Naive thymus-derived CD4-positive, alpha-beta T cell (primary cell): ENCODE data around the gene EYA2. TPM values are rescaled to one million over a fixed set of nuclear protein-coding genes. Genes with fewer than 3 reads are reported as not detected.

ENCODE experiments used
- ATAC-seq: fragments of 150-1000 bp; cut with Tn5 transposase; 2 replicates; pipeline ENCODE4 v1.10.0; 2021; ENCODE audit warnings: mild to moderate bottlenecking, moderate library complexity
- CTCF ChIA-PET: fragments of 350-600 bp; sonication (Branson Sonifier 250); formaldehyde crosslinking; loops from one replicate; lab custom pipeline; 2021; ENCODE audit warnings: antibody characterized with exemption; lab: Charles Lee
- POLR2A ChIA-PET: fragments of 350-600 bp; sonication (Branson Sonifier 250); formaldehyde crosslinking; loops from one replicate; lab custom pipeline; 2021; ENCODE audit warnings: antibody characterized with exemption, inconsistent platforms; lab: Charles Lee
- DNase-seq, 9 donors: peaks; one replicate each; pipeline versions ENCODE4 v3.0.0 to v3.0.0-alpha.2; 2020 to 2022; ENCODE audit warnings: mixed read lengths in 1 of 9
- H3K27ac ChIP-seq: one replicate; pipeline ENCODE4 v1.7.0; 2013; ENCODE audit warnings: mild to moderate bottlenecking, low read depth, low read length, moderate library complexity
- H3K27me3 ChIP-seq, 2 donors: one replicate each; pipeline ENCODE4 v1.7.0; 2013; ENCODE audit warnings: low read length in 2 of 2, mild to moderate bottlenecking in 2 of 2, moderate library complexity in 2 of 2; ENCODE audit not compliant: control insufficient read depth in 2 of 2, insufficient read depth in 2 of 2
- H3K36me3 ChIP-seq, 3 experiments: 1 replicate in 2 of 3; 2 replicates in 1 of 3; pipeline ENCODE4 v1.7.0; 2013; ENCODE audit warnings: low read length in 3 of 3, mild to moderate bottlenecking in 3 of 3, moderate library complexity in 1 of 3; ENCODE audit not compliant: insufficient read depth in 3 of 3, control insufficient read depth in 2 of 3
- H3K4me1 ChIP-seq, 2 donors: one replicate each; pipeline ENCODE4 v1.7.0; 2013; ENCODE audit warnings: low read length in 2 of 2, mild to moderate bottlenecking in 2 of 2, moderate library complexity in 1 of 2; ENCODE audit not compliant: control insufficient read depth in 2 of 2, insufficient read depth in 2 of 2
- H3K4me3 ChIP-seq: 2 replicates; pipeline ENCODE4 v1.7.0; 2013; ENCODE audit warnings: mild to moderate bottlenecking, low read length
- H3K9me3 ChIP-seq, 3 experiments: 1 replicate in 2 of 3; 2 replicates in 1 of 3; pipeline ENCODE4 v1.7.0; 2013; ENCODE audit warnings: low read length in 3 of 3; ENCODE audit not compliant: control insufficient read depth in 2 of 3
- H3K27ac Mint-ChIP-seq, 9 donors: one replicate each; pipeline ENCODE4 v1.8.0; 2020 to 2022; ENCODE audit warnings: mixed read lengths in 9 of 9, mild to moderate bottlenecking in 8 of 9, moderate library complexity in 5 of 9, inconsistent platforms in 2 of 9
- H3K27me3 Mint-ChIP-seq, 5 donors: one replicate each; pipeline ENCODE4 v1.8.0; 2021 to 2022; ENCODE audit warnings: mixed read lengths in 5 of 5, mild to moderate bottlenecking in 1 of 5
- H3K36me3 Mint-ChIP-seq, 5 donors: one replicate each; pipeline ENCODE4 v1.8.0; 2020 to 2022; ENCODE audit warnings: mixed read lengths in 5 of 5, mild to moderate bottlenecking in 3 of 5, inconsistent platforms in 1 of 5
- H3K4me1 Mint-ChIP-seq, 7 donors: one replicate each; pipeline ENCODE4 v1.8.0; 2020 to 2022; ENCODE audit warnings: mixed read lengths in 7 of 7, mild to moderate bottlenecking in 3 of 7, inconsistent platforms in 1 of 7
- H3K4me3 Mint-ChIP-seq, 10 donors: one replicate each; pipeline ENCODE4 v1.8.0; 2020 to 2022; ENCODE audit warnings: mild to moderate bottlenecking in 10 of 10, mixed read lengths in 10 of 10, moderate library complexity in 6 of 10, inconsistent platforms in 2 of 10
- H3K9me3 Mint-ChIP-seq, 11 donors: one replicate each; pipeline ENCODE4 v1.8.0; 2020 to 2022; ENCODE audit warnings: mixed read lengths in 11 of 11, mild to moderate bottlenecking in 4 of 11, inconsistent platforms in 1 of 11, moderate library complexity in 1 of 11
- intact Hi-C, 2 donors: fragments of 100-400 bp; cut with micrococcal nuclease; formaldehyde crosslinking; loops; one replicate each; pipeline ENCODE4 v1.15.1; 2023
- polyA plus RNA-seq, 2 donors: library from polyadenylated mRNA; unstranded; fragments of 300-500 nt; fragmentation: Illumina TruSeq; gene quantifications; one replicate each; pipeline ENCODE4 v1.2.3, GENCODE V29; 2021
- total RNA-seq, 6 experiments: library from RNA in 5 of 6; stranded (reverse) in 5 of 6; gene quantifications; 1 replicate in 5 of 6; 2 replicates in 1 of 6; pipeline ENCODE4 v1.2.3 and lab custom pipeline; 2021 to 2026

The EYA2 gene
- total and polyA plus RNA-seq, 7 experiments from 2014 or later: 0.16 TPM; not detected in 6

- Histone ChIP-seq H3K27ac (no peak overlapping the region), H3K36me3 (no peaks in the 10 kb centered on the region), H3K4me1 (no peaks in the 10 kb centered on the region), H3K9me3 (no peaks in the 10 kb centered on the region), H3K27me3 (no peaks in the 10 kb centered on the region), H3K4me3 (no peak overlapping the region)
- CTCF ChIA-PET: no interaction called here
- Mint-ChIP-seq H3K27ac (no peak overlapping the region), H3K36me3 (no peaks in the 10 kb centered on the region), H3K4me1 (peaks cover 0 to 1% (median 0%) of the 10 kb centered on the region in 7 donors), H3K4me3 (no peak overlapping the region), H3K27me3 (peaks cover 20 to 35% (median 32%) of the 10 kb centered on the region in 5 donors), H3K9me3 (peaks cover 0 to 5% (median 0%) of the 10 kb centered on the region in 11 donors)
- no peak for ATAC-seq
- intact Hi-C loops: no loop called here
- no peak for DNase-seq
- POLR2A ChIA-PET: no interaction called here
Observed at GRCh38 chr20:47125508-47125757, 230.8 kb downstream of the EYA2 start.

DNA sequence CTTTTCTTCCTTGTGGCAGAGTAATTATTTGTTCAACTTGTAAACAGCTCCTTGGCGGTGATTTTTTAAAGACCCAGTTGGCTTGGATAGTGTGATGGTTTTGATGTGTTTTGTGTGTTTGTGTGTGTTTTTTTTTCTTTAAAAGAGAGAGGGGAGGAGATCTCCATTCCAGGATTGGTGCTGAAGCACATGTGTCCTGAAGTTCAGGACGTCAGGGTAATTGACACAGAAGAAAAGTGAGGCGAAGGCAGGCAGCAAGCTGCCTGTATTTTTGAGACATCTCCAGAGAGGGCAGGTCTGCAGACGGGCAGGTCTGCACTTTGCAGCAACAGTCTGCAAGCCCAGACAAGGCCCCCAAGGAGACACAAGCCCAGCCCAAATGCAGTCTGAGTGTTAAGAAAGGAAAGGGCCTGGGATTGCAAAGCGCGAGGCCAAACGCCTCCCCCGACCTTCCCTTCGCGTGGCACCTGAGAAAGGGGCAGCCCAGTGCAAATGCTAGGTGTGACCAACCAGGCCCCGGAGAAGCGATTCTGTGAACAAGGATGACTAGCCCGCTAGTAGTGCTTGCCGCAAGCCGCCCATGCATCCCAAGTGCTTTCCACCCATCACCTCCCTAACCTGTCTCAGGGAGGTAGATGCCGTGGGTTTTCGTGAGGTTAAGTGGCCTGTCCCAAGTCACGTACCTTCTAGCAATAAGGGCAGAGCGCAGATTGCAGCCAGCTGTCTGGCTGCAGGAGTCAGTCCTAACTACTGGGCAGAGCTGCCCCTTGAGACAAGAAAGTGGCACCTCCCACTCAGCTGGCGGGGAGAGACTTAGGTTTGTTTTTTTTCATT lies 231.3 kb downstream of the EYA2 start:
- intact Hi-C loops: no loop called here
- peaks cover 0 to 5% (median 0%) of the 10 kb centered on the region in 11 donors for H3K9me3 Mint-ChIP-seq
- ATAC-seq: no peak
- ChIA-PET POLR2A (no interaction called here), CTCF (no interaction called here)
- H3K4me1 ChIP-seq: no peaks in the 10 kb centered on the region
- H3K36me3 Mint-ChIP-seq: no peaks in the 10 kb centered on the region
- DNase-seq: no peak
- H3K4me3 Mint-ChIP-seq: no peak overlapping the region
- no peaks in the 10 kb centered on the region for H3K9me3 ChIP-seq
- no peak overlapping the region for H3K27ac Mint-ChIP-seq
- no peak overlapping the region for H3K27ac ChIP-seq
- no peak overlapping the region for H3K4me3 ChIP-seq
- H3K4me1 Mint-ChIP-seq: peaks cover 0 to 1% (median 0%) of the 10 kb centered on the region in 7 donors
- no peaks in the 10 kb centered on the region for H3K27me3 ChIP-seq
- H3K27me3 Mint-ChIP-seq: peaks cover 20 to 38% (median 34%) of the 10 kb centered on the region in 5 donors
- H3K36me3 ChIP-seq: no peaks in the 10 kb centered on the region

DNA sequence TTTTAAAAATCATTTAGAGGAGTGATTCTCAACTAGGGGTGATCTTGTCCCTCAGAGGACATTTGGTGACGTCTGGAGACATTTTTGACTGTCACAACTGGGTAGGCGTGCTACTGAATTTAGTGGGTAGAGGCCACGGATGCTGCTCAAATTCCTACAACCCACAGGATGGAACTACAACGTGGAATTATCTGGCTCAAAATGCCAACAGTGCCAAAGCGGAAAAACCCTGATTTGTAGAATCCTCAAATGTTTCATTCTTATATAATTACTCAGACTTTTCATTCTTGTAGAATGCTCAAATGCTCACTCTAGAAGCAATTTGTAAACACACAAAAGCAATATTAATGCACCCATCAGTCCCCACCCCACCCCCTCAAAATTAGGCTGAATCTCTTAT lies 232.1 kb downstream of the EYA2 start:
- no peak for DNase-seq
- Mint-ChIP-seq H3K4me1 (peaks cover 0 to 1% (median 0%) of the 10 kb centered on the region in 7 donors), H3K27me3 (peaks cover 20 to 44% (median 36%) of the 10 kb centered on the region in 5 donors), H3K36me3 (no peaks in the 10 kb centered on the region), H3K4me3 (no peak overlapping the region), H3K27ac (no peak overlapping the region), H3K9me3 (peaks cover 0 to 5% (median 0%) of the 10 kb centered on the region in 11 donors)
- no peaks in the 10 kb centered on the region for H3K27me3 ChIP-seq
- no peak overlapping the region for H3K4me3 ChIP-seq
- H3K9me3 ChIP-seq: no peaks in the 10 kb centered on the region
- H3K36me3 ChIP-seq: no peaks in the 10 kb centered on the region
- no peaks in the 10 kb centered on the region for H3K4me1 ChIP-seq
- no peak overlapping the region for H3K27ac ChIP-seq
- intact Hi-C loops: no loop called here
- CTCF ChIA-PET: no interaction called here
- no peak for ATAC-seq
- POLR2A ChIA-PET: no interaction called here

DNA sequence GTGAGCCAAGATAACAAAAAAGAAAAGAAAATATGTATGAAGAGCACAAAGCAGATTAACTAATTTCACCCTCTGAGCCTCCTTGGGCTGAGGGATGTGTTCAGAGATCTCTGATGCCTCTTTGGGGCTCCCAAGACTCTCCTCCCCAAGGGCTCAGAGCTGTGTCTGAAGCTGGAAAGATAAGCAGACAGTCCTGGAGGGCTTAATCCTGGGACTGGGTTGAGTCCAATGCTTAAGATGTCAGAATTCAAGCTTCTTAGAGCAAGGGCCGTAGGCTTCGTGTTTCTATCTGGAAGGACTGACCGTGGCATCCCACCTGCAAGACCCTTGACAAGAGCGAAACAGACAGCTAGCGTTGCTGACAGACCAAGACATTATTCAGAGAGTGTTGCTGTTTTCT lies 232.9 kb downstream of the EYA2 start:
- ChIA-PET CTCF (no interaction called here), POLR2A (no interaction called here)
- Mint-ChIP-seq H3K36me3 (no peaks in the 10 kb centered on the region), H3K4me1 (peaks cover 0 to 1% (median 0%) of the 10 kb centered on the region in 7 donors), H3K4me3 (no peak overlapping the region), H3K27ac (no peak overlapping the region), H3K9me3 (peaks cover 0 to 5% (median 0%) of the 10 kb centered on the region in 11 donors), H3K27me3 (peaks cover 20 to 44% (median 35%) of the 10 kb centered on the region in 5 donors)
- Histone ChIP-seq H3K4me3 (no peak overlapping the region), H3K36me3 (no peaks in the 10 kb centered on the region), H3K27me3 (no peaks in the 10 kb centered on the region), H3K9me3 (no peaks in the 10 kb centered on the region), H3K27ac (no peak overlapping the region), H3K4me1 (no peaks in the 10 kb centered on the region)
- intact Hi-C loops: no loop called here
- no peak for DNase-seq
- ATAC-seq: no peak

GRCh38 chr20:47127999-47128398 lies 233.4 kb downstream of the EYA2 start:
- H3K27ac ChIP-seq: no peak overlapping the region
- Mint-ChIP-seq H3K27me3 (peaks cover 20 to 44% (median 35%) of the 10 kb centered on the region in 5 donors), H3K4me3 (no peak overlapping the region), H3K36me3 (no peaks in the 10 kb centered on the region), H3K9me3 (peaks cover 0 to 5% (median 0%) of the 10 kb centered on the region in 11 donors), H3K27ac (no peak overlapping the region), H3K4me1 (peaks cover 0 to 1% (median 0%) of the 10 kb centered on the region in 7 donors)
- ChIA-PET CTCF (no interaction called here), POLR2A (no interaction called here)
- intact Hi-C loops: no loop called here
- H3K36me3 ChIP-seq: no peaks in the 10 kb centered on the region
- no peaks in the 10 kb centered on the region for H3K27me3 ChIP-seq
- ATAC-seq (no peak), DNase-seq (no peak)
- H3K4me1 ChIP-seq: no peaks in the 10 kb centered on the region
- H3K4me3 ChIP-seq: no peak overlapping the region
- no peaks in the 10 kb centered on the region for H3K9me3 ChIP-seq

- H3K27me3 ChIP-seq: no peaks in the 10 kb centered on the region
- POLR2A ChIA-PET: no interaction called here
- H3K27ac Mint-ChIP-seq: no peak overlapping the region
- peaks cover 0 to 1% (median 0%) of the 10 kb centered on the region in 7 donors for H3K4me1 Mint-ChIP-seq
- DNase-seq (no peak), ATAC-seq (no peak)
- no peak overlapping the region for H3K27ac ChIP-seq
- H3K4me3 ChIP-seq: no peak overlapping the region
- H3K27me3 Mint-ChIP-seq: peaks cover 20 to 48% (median 33%) of the 10 kb centered on the region in 5 donors
- intact Hi-C loops: no loop called here
- no peaks in the 10 kb centered on the region for H3K4me1 ChIP-seq
- peaks cover 0 to 5% (median 0%) of the 10 kb centered on the region in 11 donors for H3K9me3 Mint-ChIP-seq
- CTCF ChIA-PET: no interaction called here
- H3K36me3 ChIP-seq: no peaks in the 10 kb centered on the region
- no peak overlapping the region for H3K4me3 Mint-ChIP-seq
- H3K9me3 ChIP-seq: no peaks in the 10 kb centered on the region
- H3K36me3 Mint-ChIP-seq: no peaks in the 10 kb centered on the region
Observed at GRCh38 chr20:47129306-47129705, 234.7 kb downstream of the EYA2 start.
